ENCODE results near the gene SHC2.
A peak's percentile ranks its signal among the peaks of the same experiment; 100 is the strongest.

Gene SHC2

DNA sequence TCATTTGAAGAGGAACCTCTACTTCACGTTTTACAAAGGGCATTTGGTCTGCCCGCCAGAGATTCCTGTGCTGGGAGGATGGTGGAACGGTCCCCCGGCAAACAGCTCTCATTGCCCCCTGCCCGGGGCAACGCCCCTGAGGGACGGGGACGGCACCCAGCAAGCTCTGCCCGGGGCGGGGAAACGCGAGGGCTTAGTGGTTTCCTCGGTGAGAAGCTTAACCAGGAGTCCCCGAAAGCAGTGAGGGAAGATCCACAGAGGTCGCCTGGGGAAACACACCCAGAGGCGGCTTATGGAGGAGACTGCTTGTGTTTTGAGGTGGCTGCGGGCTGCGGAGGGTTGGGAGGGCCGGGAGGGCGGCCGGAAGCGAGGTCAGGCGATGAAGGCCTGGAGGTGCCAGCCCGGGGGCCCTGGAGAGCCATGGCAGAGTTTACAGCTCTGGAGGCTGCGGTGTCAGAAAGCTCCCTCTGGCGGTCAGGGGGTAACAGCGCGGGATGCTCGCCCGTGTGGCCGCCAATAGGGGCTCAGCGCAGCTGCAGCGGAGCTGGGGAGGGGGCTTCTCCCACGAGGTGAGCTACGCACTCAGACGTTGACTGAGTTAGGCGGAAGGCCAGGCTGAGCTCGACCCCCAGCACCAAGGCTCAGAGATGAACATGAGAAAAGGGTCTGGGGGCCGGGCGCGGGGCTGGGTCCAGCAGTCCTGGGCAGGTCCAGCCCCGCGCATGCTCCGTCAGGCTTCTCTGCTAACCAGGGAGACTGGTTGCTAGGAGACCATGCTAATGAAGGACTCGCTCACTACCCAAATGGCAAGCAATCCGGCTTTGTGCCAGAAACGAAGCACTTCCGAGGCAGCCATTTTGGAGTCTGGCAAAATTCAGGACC lies 45.8 kb upstream of the SHC2 start:
- no peaks in the 10 kb centered on the region for H4K20me1 ChIP-seq (ENCODE audit: insufficient read depth, low read length)
- no peaks in the 10 kb centered on the region for H3K27me3 ChIP-seq (ENCODE audit: insufficient read depth, low read length)
- peak overlapping the region; percentile 84 for H3K9ac ChIP-seq (ENCODE audit: low read length)
- TF ChIP-seq EZH2 (IDR thresholded peaks at IDR 0.05; ENCODE audit: borderline replicate concordance, low read length), result no peak
- TF ChIP-seq, protein P1, sequence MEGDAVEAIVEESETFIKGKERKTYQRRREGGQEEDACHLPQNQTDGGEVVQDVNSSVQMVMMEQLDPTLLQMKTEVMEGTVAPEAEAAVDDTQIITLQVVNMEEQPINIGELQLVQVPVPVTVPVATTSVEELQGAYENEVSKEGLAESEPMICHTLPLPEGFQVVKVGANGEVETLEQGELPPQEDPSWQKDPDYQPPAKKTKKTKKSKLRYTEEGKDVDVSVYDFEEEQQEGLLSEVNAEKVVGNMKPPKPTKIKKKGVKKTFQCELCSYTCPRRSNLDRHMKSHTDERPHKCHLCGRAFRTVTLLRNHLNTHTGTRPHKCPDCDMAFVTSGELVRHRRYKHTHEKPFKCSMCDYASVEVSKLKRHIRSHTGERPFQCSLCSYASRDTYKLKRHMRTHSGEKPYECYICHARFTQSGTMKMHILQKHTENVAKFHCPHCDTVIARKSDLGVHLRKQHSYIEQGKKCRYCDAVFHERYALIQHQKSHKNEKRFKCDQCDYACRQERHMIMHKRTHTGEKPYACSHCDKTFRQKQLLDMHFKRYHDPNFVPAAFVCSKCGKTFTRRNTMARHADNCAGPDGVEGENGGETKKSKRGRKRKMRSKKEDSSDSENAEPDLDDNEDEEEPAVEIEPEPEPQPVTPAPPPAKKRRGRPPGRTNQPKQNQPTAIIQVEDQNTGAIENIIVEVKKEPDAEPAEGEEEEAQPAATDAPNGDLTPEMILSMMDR (IDR thresholded peaks at IDR 0.05; ENCODE audit: low read length), result peak; percentile 93
- no peaks in the 10 kb centered on the region for H3K79me2 ChIP-seq (ENCODE audit: insufficient read depth, low read length)
- H3K4me2 ChIP-seq (ENCODE audit: low read length), result peak overlapping the region; percentile 97
- peak overlapping the region; percentile 74 for H3K27ac ChIP-seq (ENCODE audit: low read depth, low read length, poor library complexity, severe bottlenecking)
- H3K36me3 ChIP-seq (ENCODE audit: insufficient read depth, low read length), result peaks cover 6% of the 10 kb centered on the region
- H3K9me2 ChIP-seq (ENCODE audit: low read depth, low read length), result no peaks in the 10 kb centered on the region
- 0 out of 2 replicates have a peak overlapping the region, but pooled peaks have one; percentile 83 for H2AFZ ChIP-seq (ENCODE audit: low read length)
- peaks cover 34% of the 10 kb centered on the region for H3K4me1 ChIP-seq (ENCODE audit: insufficient read depth, low read length, severe bottlenecking)
- 0 out of 2 replicates have a peak, but pooled peaks cover 3% of the 10 kb centered on the region for H3K9me3 ChIP-seq (ENCODE audit: low read length)
- H3K4me3 ChIP-seq (ENCODE audit: low read depth, low read length, poor library complexity, severe bottlenecking), result peak overlapping the region; percentile 77
- H3F3A ChIP-seq (ENCODE audit: insufficient read depth, low read length), result no peaks in the 10 kb centered on the region

DNA sequence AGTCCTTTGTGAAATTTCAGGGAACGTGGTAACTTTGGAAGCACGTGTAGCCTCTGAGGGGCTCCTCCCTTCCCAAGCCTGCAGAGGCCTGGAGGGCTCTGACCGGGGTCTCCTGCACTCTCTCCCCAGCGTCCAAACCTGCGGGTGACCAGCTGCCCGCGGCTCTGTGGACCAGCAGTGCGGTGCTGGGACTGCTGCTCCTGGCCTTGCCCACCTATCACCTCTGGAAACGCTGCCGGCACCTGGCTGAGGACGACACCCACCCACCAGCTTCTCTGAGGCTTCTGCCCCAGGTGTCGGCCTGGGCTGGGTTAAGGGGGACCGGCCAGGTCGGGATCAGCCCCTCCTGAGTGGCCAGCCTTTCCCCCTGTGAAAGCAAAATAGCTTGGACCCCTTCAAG lies 43.8 kb upstream of the SHC2 start:
- no peak overlapping the region for H2AFZ ChIP-seq (ENCODE audit: low read length)
- H3K4me1 ChIP-seq (ENCODE audit: insufficient read depth, low read length, severe bottlenecking), result peaks cover 19% of the 10 kb centered on the region
- no peak overlapping the region for H3K9ac ChIP-seq (ENCODE audit: low read length)
- H3K36me3 ChIP-seq (ENCODE audit: insufficient read depth, low read length), result peaks cover 3% of the 10 kb centered on the region; the same call in 1 of the 2 replicates
- H3K9me3 ChIP-seq (ENCODE audit: low read length), result 0 out of 2 replicates have a peak, but pooled peaks cover 3% of the 10 kb centered on the region
- H4K20me1 ChIP-seq (ENCODE audit: insufficient read depth, low read length), result no peaks in the 10 kb centered on the region
- H3K27ac ChIP-seq (ENCODE audit: low read depth, low read length, poor library complexity, severe bottlenecking), result no peak overlapping the region
- no peaks in the 10 kb centered on the region for H3K27me3 ChIP-seq (ENCODE audit: insufficient read depth, low read length)
- no peaks in the 10 kb centered on the region for H3K9me2 ChIP-seq (ENCODE audit: low read depth, low read length)
- H3K4me3 ChIP-seq (ENCODE audit: low read depth, low read length, poor library complexity, severe bottlenecking), result no peak overlapping the region
- no peak overlapping the region for H3K4me2 ChIP-seq (ENCODE audit: low read length)
- H3K79me2 ChIP-seq (ENCODE audit: insufficient read depth, low read length), result no peaks in the 10 kb centered on the region
- TF ChIP-seq EZH2 (IDR thresholded peaks at IDR 0.05; ENCODE audit: borderline replicate concordance, low read length), result no peak
- TF ChIP-seq, protein P1 (IDR thresholded peaks at IDR 0.05; ENCODE audit: low read length), result no peak
- no peaks in the 10 kb centered on the region for H3F3A ChIP-seq (ENCODE audit: insufficient read depth, low read length)

DNA sequence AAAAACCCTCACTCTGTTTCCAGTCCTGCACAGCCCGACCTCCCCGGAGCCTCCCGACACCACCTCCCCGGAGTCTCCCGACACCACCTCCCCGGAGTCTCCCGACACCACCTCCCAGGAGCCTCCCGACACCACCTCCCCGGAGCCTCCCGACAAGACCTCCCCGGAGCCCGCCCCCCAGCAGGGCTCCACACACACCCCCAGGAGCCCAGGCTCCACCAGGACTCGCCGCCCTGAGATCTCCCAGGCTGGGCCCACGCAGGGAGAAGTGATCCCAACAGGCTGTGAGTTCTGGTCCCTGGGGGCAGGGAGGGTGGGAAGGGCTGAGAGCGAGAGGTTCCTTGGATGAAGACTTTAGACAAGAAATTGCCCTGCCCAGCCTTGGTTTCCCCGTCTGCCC lies 40.8 kb upstream of the SHC2 start:
- peaks cover 5% of the 10 kb centered on the region for H3K4me1 ChIP-seq (ENCODE audit: insufficient read depth, low read length, severe bottlenecking)
- H3K4me3 ChIP-seq (ENCODE audit: low read depth, low read length, poor library complexity, severe bottlenecking), result no peak overlapping the region
- H3K9ac ChIP-seq (ENCODE audit: low read length), result no peak overlapping the region
- no peaks in the 10 kb centered on the region for H4K20me1 ChIP-seq (ENCODE audit: insufficient read depth, low read length)
- no peaks in the 10 kb centered on the region for H3K27me3 ChIP-seq (ENCODE audit: insufficient read depth, low read length)
- 0 out of 2 replicates have a peak, but pooled peaks cover 3% of the 10 kb centered on the region for H3K9me3 ChIP-seq (ENCODE audit: low read length)
- H3K27ac ChIP-seq (ENCODE audit: low read depth, low read length, poor library complexity, severe bottlenecking), result no peak overlapping the region
- TF ChIP-seq, protein P1 (IDR thresholded peaks at IDR 0.05; ENCODE audit: low read length), result no peak
- TF ChIP-seq EZH2 (IDR thresholded peaks at IDR 0.05; ENCODE audit: borderline replicate concordance, low read length), result no peak
- H3K79me2 ChIP-seq (ENCODE audit: insufficient read depth, low read length), result no peaks in the 10 kb centered on the region
- no peaks in the 10 kb centered on the region for H3K36me3 ChIP-seq (ENCODE audit: insufficient read depth, low read length)
- H2AFZ ChIP-seq (ENCODE audit: low read length), result no peak overlapping the region
- no peak overlapping the region for H3K4me2 ChIP-seq (ENCODE audit: low read length)
- no peaks in the 10 kb centered on the region for H3F3A ChIP-seq (ENCODE audit: insufficient read depth, low read length)
- H3K9me2 ChIP-seq (ENCODE audit: low read depth, low read length), result no peaks in the 10 kb centered on the region
